PFSK-1 (cell line): Measurements from ENCODE around the gene ACOX1.

Experiments
- FOXP2 ChIP-seq: optimal IDR thresholded peaks from 2 replicates; pipeline ENCODE3; 2011; ENCODE audit warnings: borderline replicate concordance, control low read depth, inconsistent platforms; ENCODE audit not compliant: insufficient read depth; ENCODE audit errors: extremely low read length, extremely low read depth
- POLR2AphosphoS5 ChIP-seq: IDR thresholded peaks from 2 replicates; pipeline ENCODE4 v1.6.1; 2012; ENCODE audit warnings: low read depth, mild to moderate bottlenecking, control low read depth, low read length, moderate library complexity
- REST ChIP-seq, 2 experiments: IDR thresholded peaks; 2 replicates each; pipeline versions ENCODE4 v1.6.1 to v1.8.0; 2011 to 2012; ENCODE audit warnings: low read depth in 2 of 2, low read length in 2 of 2, control low read depth in 1 of 2, inconsistent platforms in 1 of 2, mild to moderate bottlenecking in 1 of 2, moderate library complexity in 1 of 2; ENCODE audit not compliant: insufficient read depth in 1 of 2
- SIN3A ChIP-seq: IDR thresholded peaks from 2 replicates; pipeline ENCODE4 v1.6.1; 2012; ENCODE audit warnings: mild to moderate bottlenecking, low read length, moderate library complexity, borderline replicate concordance; ENCODE audit not compliant: insufficient read depth
- TAF1 ChIP-seq: IDR thresholded peaks from 2 replicates; pipeline ENCODE4 v1.6.1; 2012; ENCODE audit warnings: low read length, control low read depth, borderline replicate concordance; ENCODE audit not compliant: insufficient read depth

Gene ACOX1

GRCh38 chr17:75925912-75926311 is 53.1 kb downstream of the ACOX1 start:
- TF ChIP-seq POLR2AphosphoS5 (no peak), TAF1 (no peak)

- TF ChIP-seq TAF1: no peak
- no peak for TF ChIP-seq REST (IDR thresholded peaks at IDR 0.05; ENCODE audit: insufficient read depth in 1 of 2, low read depth in 2 of 2, low read length in 2 of 2)
Observed at GRCh38 chr17:75925103-75925502, 53.9 kb downstream of the ACOX1 start.

- TF ChIP-seq FOXP2 (no peak), TAF1 (no peak), POLR2AphosphoS5 (no peak), REST (IDR thresholded peaks at IDR 0.05; ENCODE audit: insufficient read depth in 1 of 2, low read depth in 2 of 2, low read length in 2 of 2) (no peak), SIN3A (no peak)
Observed at GRCh38 chr17:75922963-75923874, 55.7 kb downstream of the ACOX1 start.

GRCh38 chr17:75922173-75922961 is 56.6 kb downstream of the ACOX1 start:
- no peak for TF ChIP-seq TAF1
- TF ChIP-seq SIN3A: no peak
- no peak for TF ChIP-seq POLR2AphosphoS5
- TF ChIP-seq REST (IDR thresholded peaks at IDR 0.05; ENCODE audit: insufficient read depth in 1 of 2, low read depth in 2 of 2, low read length in 2 of 2): no peak
- no peak for TF ChIP-seq FOXP2

- TF ChIP-seq SIN3A (no peak), FOXP2 (no peak), REST (IDR thresholded peaks at IDR 0.05; ENCODE audit: insufficient read depth in 1 of 2, low read depth in 2 of 2, low read length in 2 of 2) (no peak), POLR2AphosphoS5 (no peak), TAF1 (no peak)
Observed at GRCh38 chr17:75921596-75921995, 57.4 kb downstream of the ACOX1 start.
